GM19395 (cell line): ENCODE data around the gene SERPIND1.
"Not testable (repeated sequence)": the region's sequence is repeated elsewhere in the genome, so short reads cannot be mapped to it uniquely, and the experiment has no call there.

Source experiments
- ATAC-seq: cut with Tn5 transposase; IDR thresholded peaks from one replicate; pipeline ENCODE4 v1.9.1; 2021; ENCODE audit warnings: mild to moderate bottlenecking, moderate library complexity; ENCODE audit not compliant: unreplicated experiment

SERPIND1 gene

GRCh38 chr22:20773793-20774212, at the start of gene SERPIND1:
TSS of gene SERPIND1 (plus strand) at chr22:20774113. CDS start at chr22:20779313, 5,200 bp downstream.
- no peak for ATAC-seq

- ATAC-seq = no peak
Observed at GRCh38 chr22:20724676-20725454, 49.0 kb upstream of the SERPIND1 start.

GRCh38 chr22:20725987-20726558, 47.8 kb upstream of the SERPIND1 start:
- no peak for ATAC-seq

- no peak for ATAC-seq
Observed at GRCh38 chr22:20727118-20728015, 46.5 kb upstream of the SERPIND1 start.

GRCh38 chr22:20728523-20729190, 45.3 kb upstream of the SERPIND1 start:
- ATAC-seq = no peak

- no peak for ATAC-seq
Observed at GRCh38 chr22:20729194-20729593, 44.7 kb upstream of the SERPIND1 start.

GRCh38 chr22:20732431-20732830, 41.5 kb upstream of the SERPIND1 start:
- ATAC-seq = not testable (repeated sequence)

GRCh38 chr22:20735356-20736162, 38.4 kb upstream of the SERPIND1 start:
- not testable (repeated sequence) for ATAC-seq

- ATAC-seq = not testable (repeated sequence)
Observed at GRCh38 chr22:20736891-20737290, 37.0 kb upstream of the SERPIND1 start.

- no peak for ATAC-seq
Observed at GRCh38 chr22:20738394-20739089, 35.4 kb upstream of the SERPIND1 start.

GRCh38 chr22:20740222-20740951, 33.5 kb upstream of the SERPIND1 start:
- ATAC-seq = no peak

- no peak for ATAC-seq
Observed at GRCh38 chr22:20741008-20741633, 32.8 kb upstream of the SERPIND1 start.

GRCh38 chr22:20741634-20742581, 32.0 kb upstream of the SERPIND1 start:
- ATAC-seq = no peak

GRCh38 chr22:20742764-20743163, 31.1 kb upstream of the SERPIND1 start:
- no peak for ATAC-seq

GRCh38 chr22:20744456-20744855, 29.5 kb upstream of the SERPIND1 start:
- ATAC-seq = no peak

GRCh38 chr22:20745119-20745518, 28.8 kb upstream of the SERPIND1 start:
- ATAC-seq = no peak
